H9 (cell line): ENCODE results near the gene UHRF1. TPM values are rescaled to one million over a fixed set of nuclear protein-coding genes. Genes with fewer than 3 reads are reported as not detected.

Experiments used
- DNase-seq: peaks from one replicate; pipeline ENCODE4 v3.0.0-alpha.2; 2017
- H2AFZ ChIP-seq: one replicate; pipeline ENCODE4 v1.6.1; 2013; ENCODE audit warnings: mild to moderate bottlenecking, low read length, control low read depth, moderate library complexity
- H2AK5ac ChIP-seq: 2 replicates; pipeline ENCODE4 v1.6.1; 2013; ENCODE audit warnings: low read length, control low read depth, mixed read lengths; ENCODE audit not compliant: insufficient read length
- H2BK120ac ChIP-seq: one replicate; pipeline ENCODE4 v1.6.1; 2013; ENCODE audit warnings: low read depth, mild to moderate bottlenecking, low read length, control low read depth, inconsistent platforms; ENCODE audit not compliant: poor library complexity, severe bottlenecking
- H2BK12ac ChIP-seq: 2 replicates; pipeline ENCODE4 v1.6.1; 2013; ENCODE audit warnings: low read length, control low read depth, mixed read lengths, low read depth; ENCODE audit not compliant: insufficient read length
- H2BK15ac ChIP-seq: 2 replicates; pipeline ENCODE4 v1.6.1; 2013; ENCODE audit warnings: low read depth, low read length, control low read depth
- H2BK20ac ChIP-seq: one replicate; pipeline ENCODE4 v1.6.1; 2013; ENCODE audit warnings: low read depth, mild to moderate bottlenecking, low read length, control low read depth, inconsistent platforms; ENCODE audit not compliant: poor library complexity, severe bottlenecking
- H2BK5ac ChIP-seq: 2 replicates; pipeline ENCODE4 v1.6.1; 2013; ENCODE audit warnings: low read length, control low read depth, mixed read lengths; ENCODE audit not compliant: insufficient read length
- H3K14ac ChIP-seq: 2 replicates; pipeline ENCODE4 v1.6.1; 2013; ENCODE audit warnings: low read length, control low read depth; ENCODE audit not compliant: insufficient read depth
- H3K18ac ChIP-seq: 2 replicates; pipeline ENCODE4 v1.6.1; 2013; ENCODE audit warnings: low read depth, mild to moderate bottlenecking, mixed read lengths, low read length, control low read depth; ENCODE audit not compliant: insufficient read length
- H3K23ac ChIP-seq: 2 replicates; pipeline ENCODE4 v1.6.1; 2013; ENCODE audit warnings: low read length, control low read depth, mixed read lengths, low read depth; ENCODE audit not compliant: insufficient read length
- H3K23me2 ChIP-seq: 2 replicates; pipeline ENCODE4 v1.6.1; 2013; ENCODE audit warnings: low read depth, mild to moderate bottlenecking, mixed read lengths, low read length, control low read depth; ENCODE audit not compliant: insufficient read length, poor library complexity, severe bottlenecking
- H3K27ac ChIP-seq: 2 replicates; pipeline ENCODE4 v1.5.1; 2013; ENCODE audit warnings: low read length, control low read depth, mixed read lengths, low read depth; ENCODE audit not compliant: insufficient read length
- H3K27me3 ChIP-seq: 2 replicates; pipeline ENCODE4 v1.6.1; 2013; ENCODE audit warnings: low read length, control low read depth, inconsistent platforms; ENCODE audit not compliant: insufficient read depth
- H3K4ac ChIP-seq: 2 replicates; pipeline ENCODE4 v1.6.1; 2013; ENCODE audit warnings: low read depth, mild to moderate bottlenecking, control low read depth, inconsistent platforms, low read length, moderate library complexity
- H3K4me1 ChIP-seq: 2 replicates; pipeline ENCODE4 v1.6.1; 2013; ENCODE audit warnings: low read length, control low read depth, inconsistent platforms; ENCODE audit not compliant: insufficient read depth
- H3K4me2 ChIP-seq: 2 replicates; pipeline ENCODE4 v1.6.1; 2013; ENCODE audit warnings: low read length, control low read depth, mixed read lengths; ENCODE audit not compliant: insufficient read length, insufficient read depth
- H3K56ac ChIP-seq: 2 replicates; pipeline ENCODE4 v1.6.1; 2013; ENCODE audit warnings: low read depth, mild to moderate bottlenecking, mixed read lengths, low read length, control low read depth; ENCODE audit not compliant: insufficient read length
- H3K79me1 ChIP-seq: 2 replicates; pipeline ENCODE4 v1.6.1; 2013; ENCODE audit warnings: low read depth, mild to moderate bottlenecking, moderate library complexity, low read length, control low read depth, inconsistent platforms; ENCODE audit not compliant: insufficient read depth, poor library complexity, severe bottlenecking
- H3K79me2 ChIP-seq: 2 replicates; pipeline ENCODE4 v1.6.1; 2013; ENCODE audit warnings: low read length, control low read depth, inconsistent platforms; ENCODE audit not compliant: insufficient read depth
- H3K9ac ChIP-seq: 2 replicates; pipeline ENCODE4 v1.6.1; 2013; ENCODE audit warnings: low read length, control low read depth, mixed read lengths; ENCODE audit not compliant: insufficient read length; ENCODE audit errors: extremely low read depth
- H3K9me3 ChIP-seq: one replicate; pipeline ENCODE4 v1.6.1; 2013; ENCODE audit warnings: low read depth, low read length, inconsistent platforms; ENCODE audit not compliant: control insufficient read depth
- H3T11ph ChIP-seq: one replicate; pipeline ENCODE4 v1.6.1; 2013; ENCODE audit warnings: mild to moderate bottlenecking, low read length, control low read depth, inconsistent platforms
- H4K20me1 ChIP-seq: one replicate; pipeline ENCODE4 v1.6.1; 2013; ENCODE audit not compliant: control insufficient read depth, insufficient read length, insufficient read depth
- H4K5ac ChIP-seq: 2 replicates; pipeline ENCODE4 v1.6.1; 2013; ENCODE audit warnings: low read depth, mild to moderate bottlenecking, mixed read lengths, low read length, control low read depth; ENCODE audit not compliant: insufficient read length
- H4K8ac ChIP-seq: replicated peaks from 2 replicates; pipeline ENCODE4 v1.6.1; 2013; ENCODE audit warnings: low read length, control low read depth, mixed read lengths, low read depth; ENCODE audit not compliant: insufficient read length
- H4K91ac ChIP-seq: 2 replicates; pipeline ENCODE4 v1.6.1; 2013; ENCODE audit warnings: low read depth, mild to moderate bottlenecking, moderate library complexity, mixed read lengths, low read length, control low read depth; ENCODE audit not compliant: insufficient read length
- H3K27ac Mint-ChIP-seq, 3 experiments: 2 replicates in 2 of 3; 3 replicates in 1 of 3; pipeline ENCODE4 v1.8.0; 2020 to 2021; ENCODE audit warnings: mixed read lengths in 3 of 3, mild to moderate bottlenecking in 1 of 3, moderate library complexity in 1 of 3
- H3K27me3 Mint-ChIP-seq: 2 replicates; pipeline ENCODE4 v1.8.0; 2021; ENCODE audit warnings: low read depth, mild to moderate bottlenecking, moderate library complexity, mixed read lengths
- H3K36me3 Mint-ChIP-seq, 3 experiments: 2 replicates in 2 of 3; 3 replicates in 1 of 3; pipeline ENCODE4 v1.8.0; 2020 to 2021; ENCODE audit warnings: low read depth in 3 of 3, mixed read lengths in 3 of 3; ENCODE audit not compliant: insufficient read depth in 1 of 3
- H3K4me1 Mint-ChIP-seq, 2 experiments: 2 replicates each; pipeline ENCODE4 v1.8.0; 2020; ENCODE audit warnings: mixed read lengths in 2 of 2
- H3K4me3 Mint-ChIP-seq, 2 experiments: 2 replicates in 1 of 2; 3 replicates in 1 of 2; pipeline ENCODE4 v1.8.0; 2020 to 2021; ENCODE audit warnings: mild to moderate bottlenecking in 2 of 2, mixed read lengths in 2 of 2, moderate library complexity in 1 of 2
- H3K9me3 Mint-ChIP-seq, 2 experiments: 2 replicates in 1 of 2; 3 replicates in 1 of 2; pipeline ENCODE4 v1.8.0; 2020; ENCODE audit warnings: mild to moderate bottlenecking in 2 of 2, mixed read lengths in 2 of 2, moderate library complexity in 1 of 2
- CTCF ChIP-seq: fragments of 200-600 bp; sonication (generic); conservative IDR thresholded peaks from 3 replicates; pipeline ENCODE4 v1.8.0; 2021; ENCODE audit warnings: antibody characterized with exemption, mild to moderate bottlenecking
- WGBS: extraction: QIAGEN DNeasy Blood & Tissue Kit; methylation state at CpG from one replicate; pipeline ENCODE4 v1.1.7; 2013; ENCODE audit warnings: missing lambda C conversion rate, low lambda C conversion rate, mixed read lengths; ENCODE audit not compliant: insufficient read length; ENCODE audit errors: extremely low coverage; 5-methylcytosine and 5-hydroxymethylcytosine counted together
- total RNA-seq: library from RNA; stranded (reverse); gene quantifications from 2 replicates; pipeline ENCODE4 v1.2.1, GENCODE V29; 2021

The UHRF1 gene
- total RNA-seq, 1 experiment from 2014 or later: 106 TPM

- no peak for DNase-seq
- peaks cover 7% of the 10 kb centered on the region for H3K23me2 ChIP-seq
- no peak for TF ChIP-seq CTCF
- Mint-ChIP-seq H3K27ac (no peak overlapping the region), H3K27me3 (peaks cover 36% of the 10 kb centered on the region), H3K4me3 (no peak overlapping the region), H3K9me3 (no peaks in the 10 kb centered on the region; a peak in 1 of 5 replicates), H3K4me1 (peaks cover 23 to 29% of the 10 kb centered on the region in 2 experiments), H3K36me3 (peaks cover 0 to 16% (median 9%) of the 10 kb centered on the region in 3 experiments; a peak in 5 of 7 replicates)
- H3T11ph ChIP-seq: no peak overlapping the region
- no peak overlapping the region for H2AK5ac ChIP-seq
- H3K18ac ChIP-seq: no peak overlapping the region
- no peaks in the 10 kb centered on the region for H3K9me3 ChIP-seq
- no peak overlapping the region for H2BK120ac ChIP-seq
- H2BK12ac ChIP-seq: no peak overlapping the region
- no peak overlapping the region for H3K56ac ChIP-seq
- no peak overlapping the region for H4K8ac ChIP-seq
- no peaks in the 10 kb centered on the region for H3K79me1 ChIP-seq
- H3K79me2 ChIP-seq: peaks cover 3% of the 10 kb centered on the region; the same call in 1 of the 2 replicates
- no peak overlapping the region for H2BK20ac ChIP-seq
- no peak overlapping the region for H2AFZ ChIP-seq
- no peak overlapping the region for H3K27ac ChIP-seq
- no peak overlapping the region for H3K4ac ChIP-seq
- no CpG with 5 or more reads among the region's 8 CpGs for whole genome bisulfite sequencing
- no peaks in the 10 kb centered on the region; the same call in 1 of the 2 replicates for H3K4me1 ChIP-seq
- no peak overlapping the region for H3K9ac ChIP-seq
- H4K20me1 ChIP-seq: no peaks in the 10 kb centered on the region
- H3K27me3 ChIP-seq: no peaks in the 10 kb centered on the region
- no peak overlapping the region for H2BK5ac ChIP-seq
- no peak overlapping the region for H3K4me2 ChIP-seq
- no peak overlapping the region for H2BK15ac ChIP-seq
- no peak overlapping the region for H3K23ac ChIP-seq
- H3K14ac ChIP-seq: no peak overlapping the region
- H4K5ac ChIP-seq: no peak overlapping the region
- H4K91ac ChIP-seq: no peak overlapping the region
These were observed 2.3 kb upstream of the UHRF1 start for GRCh38 chr19:4906963-4907362.
